HL-60 (cell line): ENCODE data around the gene ZMIZ1.

Source experiments
- DNase-seq, 2 experiments: peaks; one replicate each; pipeline ENCODE4 v3.0.0-alpha.2; 2010 to 2020; ENCODE audit warnings: low read depth in 1 of 2, low spot score in 1 of 2
- H3K27ac ChIP-seq: fragments of 250-450 bp; sonication (Bioruptor Pico); replicated peaks from 2 replicates; pipeline ENCODE4 v1.5.1; 2020; ENCODE audit warnings: mild to moderate bottlenecking, moderate library complexity
- H3K27me3 ChIP-seq: fragments of 250-450 bp; sonication (Bioruptor Pico); 2 replicates; pipeline ENCODE4 v1.5.1; 2021; ENCODE audit warnings: mild to moderate bottlenecking, moderate library complexity; ENCODE audit not compliant: insufficient read depth, poor library complexity, severe bottlenecking
- H3K4me3 ChIP-seq: replicated peaks from 2 replicates; pipeline ENCODE4 v1.5.1; 2011; ENCODE audit warnings: mild to moderate bottlenecking, control low read depth, low read length; ENCODE audit not compliant: insufficient read depth
- GABPA ChIP-seq: IDR thresholded peaks from 2 replicates; pipeline ENCODE4 v1.6.1; 2012; ENCODE audit warnings: low read depth
- POLR2AphosphoS5 ChIP-seq: IDR thresholded peaks from 2 replicates; pipeline ENCODE4 v1.6.1; 2012; ENCODE audit warnings: low read depth
- REST ChIP-seq: IDR thresholded peaks from 2 replicates; pipeline ENCODE4 v1.6.1; 2012; ENCODE audit warnings: low read depth; ENCODE audit not compliant: insufficient replicate concordance
- SPI1 ChIP-seq: IDR thresholded peaks from 2 replicates; pipeline ENCODE4 v1.6.1; 2012; ENCODE audit warnings: low read depth, mild to moderate bottlenecking, borderline replicate concordance
- TF ChIP-seq, protein P1 (sequence below): IDR thresholded peaks from one replicate; pipeline ENCODE4 v1.5.1; 2011; ENCODE audit warnings: low read length, control low read depth, inconsistent platforms; ENCODE audit not compliant: insufficient read depth

ZMIZ1 gene

GRCh38 chr10:79304479-79305087 lies 235.8 kb downstream of the ZMIZ1 start:
- Histone ChIP-seq H3K27me3 (no peaks in the 10 kb centered on the region), H3K27ac (no peak overlapping the region), H3K4me3 (no peak overlapping the region)
- DNase-seq = no peak
- TF ChIP-seq POLR2AphosphoS5 (0 out of 2 replicates have a peak, but pooled peaks have one; percentile 25), GABPA (no peak)

- no peak for DNase-seq
- TF ChIP-seq REST (no peak), GABPA (no peak), POLR2AphosphoS5 (no peak), SPI1 (no peak)
- TF ChIP-seq, protein P1, sequence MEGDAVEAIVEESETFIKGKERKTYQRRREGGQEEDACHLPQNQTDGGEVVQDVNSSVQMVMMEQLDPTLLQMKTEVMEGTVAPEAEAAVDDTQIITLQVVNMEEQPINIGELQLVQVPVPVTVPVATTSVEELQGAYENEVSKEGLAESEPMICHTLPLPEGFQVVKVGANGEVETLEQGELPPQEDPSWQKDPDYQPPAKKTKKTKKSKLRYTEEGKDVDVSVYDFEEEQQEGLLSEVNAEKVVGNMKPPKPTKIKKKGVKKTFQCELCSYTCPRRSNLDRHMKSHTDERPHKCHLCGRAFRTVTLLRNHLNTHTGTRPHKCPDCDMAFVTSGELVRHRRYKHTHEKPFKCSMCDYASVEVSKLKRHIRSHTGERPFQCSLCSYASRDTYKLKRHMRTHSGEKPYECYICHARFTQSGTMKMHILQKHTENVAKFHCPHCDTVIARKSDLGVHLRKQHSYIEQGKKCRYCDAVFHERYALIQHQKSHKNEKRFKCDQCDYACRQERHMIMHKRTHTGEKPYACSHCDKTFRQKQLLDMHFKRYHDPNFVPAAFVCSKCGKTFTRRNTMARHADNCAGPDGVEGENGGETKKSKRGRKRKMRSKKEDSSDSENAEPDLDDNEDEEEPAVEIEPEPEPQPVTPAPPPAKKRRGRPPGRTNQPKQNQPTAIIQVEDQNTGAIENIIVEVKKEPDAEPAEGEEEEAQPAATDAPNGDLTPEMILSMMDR = no peak
- H3K27ac ChIP-seq = no peak overlapping the region
- H3K4me3 ChIP-seq = no peak overlapping the region
- H3K27me3 ChIP-seq = no peaks in the 10 kb centered on the region
These were observed 236.7 kb downstream of the ZMIZ1 start for GRCh38 chr10:79305515-79305914.

DNA sequence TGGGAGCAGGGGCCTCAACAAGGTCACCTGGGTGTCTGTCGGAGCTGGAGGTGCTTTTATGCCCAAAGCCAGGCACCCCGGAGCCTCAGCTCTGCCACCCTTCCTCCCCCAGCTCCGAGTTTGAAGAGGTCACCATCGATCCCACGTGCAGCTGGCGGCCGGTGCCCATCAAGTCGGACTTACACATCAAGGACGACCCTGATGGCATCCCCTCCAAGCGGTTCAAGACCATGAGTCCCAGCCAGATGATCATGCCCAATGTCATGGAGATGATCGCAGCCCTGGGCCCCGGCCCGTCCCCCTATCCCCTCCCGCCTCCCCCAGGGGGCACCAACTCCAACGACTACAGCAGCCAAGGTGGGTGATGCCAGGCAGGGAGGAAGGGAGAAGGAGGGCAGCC lies 237.2 kb downstream of the ZMIZ1 start:
- Histone ChIP-seq H3K27ac (no peak overlapping the region), H3K27me3 (no peaks in the 10 kb centered on the region), H3K4me3 (no peak overlapping the region)
- no peak for DNase-seq
- TF ChIP-seq, protein P1 = no peak
- TF ChIP-seq GABPA = no peak
- no peak for TF ChIP-seq REST
- no peak for TF ChIP-seq POLR2AphosphoS5
- no peak for TF ChIP-seq SPI1

DNA sequence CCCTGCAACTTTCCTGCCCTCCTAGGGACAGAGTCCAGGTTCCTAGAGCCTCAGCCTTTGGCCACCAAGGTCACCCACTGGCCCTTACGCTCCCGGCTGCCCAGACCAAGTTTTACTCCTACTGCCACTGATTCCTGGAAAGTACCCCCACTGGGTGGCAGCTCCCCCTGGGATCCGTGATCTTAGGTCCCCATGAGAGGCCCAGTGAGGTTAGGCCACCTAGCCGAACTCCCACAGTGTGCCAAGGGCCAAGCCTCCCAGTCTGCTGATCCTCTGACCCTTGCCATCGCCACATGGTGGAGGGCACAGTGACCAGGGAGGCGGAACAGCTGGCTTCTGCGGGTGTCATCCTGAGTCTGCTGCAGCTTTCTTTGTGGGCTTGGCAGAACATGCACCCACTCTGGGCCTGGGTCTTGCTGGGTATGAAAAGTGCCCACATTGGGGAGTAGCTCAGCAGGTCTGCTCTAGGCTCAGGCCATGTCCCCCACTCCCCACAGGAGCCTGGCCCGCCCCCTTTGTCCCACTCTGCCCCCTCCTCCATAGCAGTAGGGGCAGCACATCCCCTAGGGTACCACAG lies 238.0 kb downstream of the ZMIZ1 start:
- DNase-seq = no peak
- TF ChIP-seq GABPA = no peak
- 0 out of 2 replicates have a peak, but pooled peaks have one; percentile 26 for TF ChIP-seq POLR2AphosphoS5
- Histone ChIP-seq H3K27ac (no peak overlapping the region), H3K4me3 (no peak overlapping the region), H3K27me3 (no peaks in the 10 kb centered on the region)

DNA sequence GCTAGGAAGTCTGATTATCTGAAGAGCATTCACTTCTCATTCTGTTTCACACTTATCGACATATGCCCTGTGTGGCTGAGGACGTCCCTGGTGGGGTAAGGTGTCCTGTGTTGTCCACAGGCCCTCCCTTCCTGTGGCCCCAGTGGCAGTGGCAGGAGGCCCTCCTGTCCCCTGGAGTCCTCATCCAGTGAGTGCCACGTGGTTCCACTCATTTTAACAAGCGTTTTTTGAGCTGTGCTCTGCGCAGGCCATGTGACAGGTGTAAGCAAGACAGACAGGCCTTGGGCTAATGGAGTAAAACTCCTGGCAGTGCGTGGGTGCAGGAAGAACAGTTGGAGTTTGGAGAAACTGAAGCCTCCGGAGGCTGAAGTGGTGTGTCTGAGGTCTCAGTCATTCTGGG lies 239.2 kb downstream of the ZMIZ1 start:
- Histone ChIP-seq H3K27ac (no peak overlapping the region), H3K4me3 (no peak overlapping the region), H3K27me3 (no peaks in the 10 kb centered on the region)
- DNase-seq = no peak
- TF ChIP-seq SPI1 = no peak
- TF ChIP-seq, protein P1 = no peak
- TF ChIP-seq REST = no peak
- no peak for TF ChIP-seq POLR2AphosphoS5
- no peak for TF ChIP-seq GABPA
